ENCODE measurements around the gene RSL1D1.
A peak's percentile ranks its signal among the peaks of the same experiment; 100 is the strongest.
"Not testable (repeated sequence)": the region's sequence is repeated elsewhere in the genome, so short reads cannot be mapped to it uniquely, and the experiment has no call there.

RSL1D1 gene

DNA sequence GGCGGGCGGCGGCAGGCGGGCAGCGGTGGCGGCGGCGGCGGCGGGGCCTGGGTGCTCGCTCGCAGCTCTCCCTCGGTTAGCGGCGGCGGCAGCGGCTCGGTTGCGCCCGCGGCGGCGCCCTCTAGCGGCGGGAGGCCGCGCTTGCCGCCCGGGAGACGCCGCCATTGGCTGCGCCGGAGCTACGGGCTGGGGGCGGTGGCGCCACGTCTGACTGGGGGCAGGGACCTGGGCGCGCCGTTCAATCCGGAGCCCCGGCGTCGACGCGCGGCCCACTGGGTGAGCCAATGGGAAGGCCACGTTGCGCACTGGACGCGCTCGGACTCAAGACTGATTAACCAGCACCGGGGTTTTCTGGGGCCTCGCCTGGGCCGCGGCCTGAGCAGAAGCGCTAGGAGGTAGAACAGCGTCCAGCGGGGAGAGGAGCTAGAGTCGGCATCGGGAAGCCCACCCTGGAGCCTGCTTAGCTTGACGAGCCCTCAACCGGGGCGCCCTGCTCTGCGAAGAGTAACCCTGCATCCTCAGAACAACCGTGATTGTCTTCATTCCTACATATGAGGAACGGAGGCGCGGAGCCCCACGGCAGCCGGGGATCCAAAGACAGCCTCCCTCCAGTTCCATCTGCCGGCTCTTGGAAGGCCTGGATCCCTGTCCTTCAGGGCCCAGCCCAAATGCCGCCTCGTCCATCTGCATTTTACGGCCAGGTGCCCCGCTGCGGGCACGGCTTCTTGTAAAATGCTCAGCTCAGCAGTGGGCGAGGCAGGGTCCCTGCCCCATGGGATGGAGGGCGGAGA lies 54.0 kb downstream of the RSL1D1 start, which contains the start of gene ZC3H7A:
Gene ZC3H7A (minus strand): TSS at position 93 of the 791 bp plus-strand sequence. CDS start 14,904 bp downstream, outside the sequence.
- peak; percentile 98 for DNase-seq

GRCh38 chr16:11796227-11797165 lies 54.8 kb downstream of the RSL1D1 start:
- DNase-seq = peak; percentile 53

DNA sequence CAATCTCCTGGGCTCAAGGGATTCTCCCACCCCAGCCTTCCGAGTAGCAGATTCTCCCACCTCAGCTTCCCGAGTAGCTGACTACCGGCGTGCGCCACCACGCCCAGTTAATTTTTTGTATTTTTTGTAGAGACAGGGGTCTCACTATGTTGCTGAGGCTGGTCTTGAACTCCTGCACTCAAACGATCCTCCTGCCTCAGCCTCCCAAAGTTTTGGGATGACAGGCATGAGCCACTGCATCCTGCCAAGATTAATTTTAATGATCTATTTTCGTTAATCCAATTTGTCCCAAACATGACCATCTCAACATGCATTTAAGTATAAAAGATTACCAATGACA lies 55.5 kb downstream of the RSL1D1 start:
- no peak for DNase-seq

- DNase-seq = peak; percentile 41
Observed at GRCh38 chr16:11794996-11795886, 56.1 kb downstream of the RSL1D1 start.

DNA sequence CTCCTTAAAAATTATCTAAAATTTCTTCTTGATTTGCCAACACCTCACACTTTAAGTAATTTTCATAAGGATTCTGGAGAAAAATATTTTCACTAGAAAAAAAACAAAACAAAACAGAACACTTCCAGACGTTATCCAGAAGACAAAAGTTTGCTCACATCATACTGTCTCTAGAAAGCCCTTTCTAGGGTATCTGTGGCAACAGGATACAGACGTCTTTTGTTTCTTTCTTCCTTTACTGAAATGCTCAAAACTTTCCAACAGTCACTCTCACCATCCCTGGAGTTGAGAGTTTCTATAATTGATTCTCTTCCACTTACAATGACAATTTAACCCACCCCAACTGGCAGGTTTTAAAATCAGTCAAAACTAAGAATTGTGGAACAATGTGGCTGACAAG lies 56.9 kb downstream of the RSL1D1 start:
- DNase-seq = no peak

GRCh38 chr16:11793840-11794239 lies 57.5 kb downstream of the RSL1D1 start:
- no peak for DNase-seq

- DNase-seq = no peak
Observed at GRCh38 chr16:11792410-11793241, 58.7 kb downstream of the RSL1D1 start.

- no peak for DNase-seq
Observed at GRCh38 chr16:11791144-11791828, 60.1 kb downstream of the RSL1D1 start.

- DNase-seq = no peak
Observed at GRCh38 chr16:11788914-11789313, 62.4 kb downstream of the RSL1D1 start.

GRCh38 chr16:11784980-11785599 lies 66.3 kb downstream of the RSL1D1 start:
- not testable (repeated sequence) for DNase-seq

GRCh38 chr16:11784381-11784780 lies 67.0 kb downstream of the RSL1D1 start:
- not testable (repeated sequence) for DNase-seq

DNA sequence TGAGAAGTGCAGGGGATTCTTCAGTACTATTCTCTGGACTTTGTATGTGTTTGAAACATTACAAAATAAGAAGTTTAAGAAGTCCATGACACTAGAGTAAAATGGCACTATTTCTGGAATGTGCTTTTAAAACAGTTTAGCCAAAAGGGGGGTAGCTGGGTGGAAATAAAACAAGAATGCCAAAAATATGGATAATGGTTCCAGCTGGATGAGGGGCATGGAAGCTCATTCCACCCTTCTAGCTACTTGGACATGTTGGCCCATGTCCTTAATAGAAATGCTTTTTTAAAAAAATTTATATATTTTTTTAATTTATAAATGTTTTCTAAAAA lies 67.3 kb downstream of the RSL1D1 start:
- DNase-seq = no peak
